Ishikawa (cell line): ENCODE results near the gene PLPPR3.
A peak's percentile ranks its signal among the peaks of the same experiment; 100 is the strongest.

Source experiments
- CEBPB ChIP-seq: IDR thresholded peaks from 2 replicates; pipeline ENCODE4 v1.6.1; 2012
- CREB1 ChIP-seq: IDR thresholded peaks from 2 replicates; pipeline ENCODE4 v1.6.1; 2012; ENCODE audit warnings: low read depth
- EGR1 ChIP-seq: IDR thresholded peaks from 2 replicates; pipeline ENCODE4 v1.6.1; 2012
- EP300 ChIP-seq: IDR thresholded peaks from 2 replicates; pipeline ENCODE4 v1.6.1; 2012; ENCODE audit warnings: borderline replicate concordance
- FOXM1 ChIP-seq: IDR thresholded peaks from 2 replicates; pipeline ENCODE4 v1.6.1; 2012; ENCODE audit warnings: low read depth, borderline replicate concordance
- MAX ChIP-seq: IDR thresholded peaks from 2 replicates; pipeline ENCODE4 v1.6.1; 2012
- NFIC ChIP-seq: IDR thresholded peaks from 2 replicates; pipeline ENCODE4 v1.6.1; 2012
- RAD21 ChIP-seq: IDR thresholded peaks from 2 replicates; pipeline ENCODE4 v1.6.1; 2012; ENCODE audit warnings: low read depth
- REST ChIP-seq: IDR thresholded peaks from 2 replicates; pipeline ENCODE4 v1.6.1; 2012; ENCODE audit warnings: low read depth, mild to moderate bottlenecking
- TAF1 ChIP-seq: IDR thresholded peaks from 2 replicates; pipeline ENCODE4 v1.6.1; 2012; ENCODE audit warnings: low read depth, mild to moderate bottlenecking
- TCF12 ChIP-seq: IDR thresholded peaks from 2 replicates; pipeline ENCODE4 v1.6.1; 2012; ENCODE audit warnings: low read depth
- TEAD4 ChIP-seq: IDR thresholded peaks from 2 replicates; pipeline ENCODE4 v1.6.1; 2012
- USF1 ChIP-seq: IDR thresholded peaks from 2 replicates; pipeline ENCODE4 v1.6.1; 2012
- YY1 ChIP-seq: IDR thresholded peaks from 2 replicates; pipeline ENCODE4 v1.6.1; 2012; ENCODE audit warnings: low read depth
- ZBTB7A ChIP-seq: IDR thresholded peaks from 2 replicates; pipeline ENCODE4 v1.6.1; 2012; ENCODE audit warnings: low read depth

The PLPPR3 gene

GRCh38 chr19:811506-812048 is 10.2 kb downstream of the PLPPR3 start:
- no peak for TF ChIP-seq RAD21
- no peak for TF ChIP-seq CEBPB
- no peak for TF ChIP-seq EP300
- no peak for TF ChIP-seq EGR1
- TF ChIP-seq NFIC: no peak
- no peak for TF ChIP-seq ZBTB7A
- TF ChIP-seq CREB1: no peak
- TF ChIP-seq MAX: no peak
- no peak for TF ChIP-seq FOXM1
- TF ChIP-seq TEAD4: no peak
- no peak for TF ChIP-seq REST
- TF ChIP-seq TCF12: no peak
- no peak for TF ChIP-seq USF1

- TF ChIP-seq USF1: 0 out of 2 replicates have a peak, but pooled peaks have one; percentile 11
- TF ChIP-seq EGR1: no peak
Observed at GRCh38 chr19:810883-811489, 10.8 kb downstream of the PLPPR3 start.

GRCh38 chr19:810077-810855 is 11.5 kb downstream of the PLPPR3 start:
- TF ChIP-seq RAD21: no peak
- 0 out of 2 replicates have a peak, but pooled peaks have one; percentile 10 for TF ChIP-seq NFIC

- TF ChIP-seq TAF1: no peak
- TF ChIP-seq MAX: no peak
- no peak for TF ChIP-seq USF1
- TF ChIP-seq CEBPB: no peak
- no peak for TF ChIP-seq EGR1
- TF ChIP-seq ZBTB7A: no peak
- TF ChIP-seq TEAD4: no peak
- TF ChIP-seq FOXM1: no peak
- TF ChIP-seq RAD21: no peak
- TF ChIP-seq EP300: no peak
- no peak for TF ChIP-seq YY1
- no peak for TF ChIP-seq CREB1
Observed at GRCh38 chr19:808423-808775, 13.4 kb downstream of the PLPPR3 start.

- TF ChIP-seq RAD21 (no peak), CEBPB (no peak), TEAD4 (no peak), ZBTB7A (no peak), FOXM1 (no peak), REST (no peak), TAF1 (no peak), CREB1 (no peak), NFIC (no peak), MAX (no peak), EGR1 (no peak), USF1 (no peak), TCF12 (no peak), YY1 (no peak), EP300 (no peak)
Observed at GRCh38 chr19:807627-808422, 13.9 kb downstream of the PLPPR3 start.
